Neuron (in vitro differentiated cells): ENCODE measurements around the gene RALA.

Source experiments
- H2AFZ ChIP-seq: one replicate; pipeline ENCODE4 v1.6.1; 2013; ENCODE audit warnings: low read depth, mild to moderate bottlenecking, inconsistent platforms, low read length, moderate library complexity
- H3K27me3 ChIP-seq: one replicate; pipeline ENCODE4 v1.6.1; 2013; ENCODE audit warnings: low read length; ENCODE audit not compliant: insufficient read depth
- H3K36me3 ChIP-seq: one replicate; pipeline ENCODE4 v1.6.1; 2013; ENCODE audit warnings: low read length; ENCODE audit not compliant: insufficient read depth
- H3K4me1 ChIP-seq: one replicate; pipeline ENCODE4 v1.6.1; 2013; ENCODE audit warnings: low read length; ENCODE audit not compliant: insufficient read depth
- H3K4me3 ChIP-seq: 2 replicates; pipeline ENCODE4 v1.5.1; 2013; ENCODE audit warnings: mild to moderate bottlenecking, low read length, moderate library complexity
- H3K9me3 ChIP-seq: one replicate; pipeline ENCODE4 v1.6.1; 2013; ENCODE audit warnings: low read length

Gene RALA

GRCh38 chr7:39603924-39604323 lies 19.4 kb upstream of the RALA start:
- Histone ChIP-seq H3K9me3 (no peaks in the 10 kb centered on the region), H3K36me3 (no peaks in the 10 kb centered on the region), H2AFZ (no peak overlapping the region)

GRCh38 chr7:39605087-39605486 lies 18.3 kb upstream of the RALA start:
- Histone ChIP-seq H3K4me1 (peaks cover 4% of the 10 kb centered on the region), H3K4me3 (no peak overlapping the region), H3K9me3 (no peaks in the 10 kb centered on the region), H3K27me3 (no peaks in the 10 kb centered on the region), H3K36me3 (no peaks in the 10 kb centered on the region), H2AFZ (no peak overlapping the region)

More at GRCh38 chr7:39603924-39604323, 19.4 kb upstream of the RALA start:
- Histone ChIP-seq H3K4me1 (peaks cover 4% of the 10 kb centered on the region), H3K27me3 (no peaks in the 10 kb centered on the region), H3K4me3 (no peak overlapping the region)

- Histone ChIP-seq H3K4me1 (peaks cover 4% of the 10 kb centered on the region), H3K27me3 (no peaks in the 10 kb centered on the region), H3K4me3 (no peak overlapping the region), H3K9me3 (no peaks in the 10 kb centered on the region), H3K36me3 (no peaks in the 10 kb centered on the region), H2AFZ (no peak overlapping the region)
Observed at GRCh38 chr7:39606352-39606751, 17.0 kb upstream of the RALA start.

GRCh38 chr7:39606941-39607340 lies 16.4 kb upstream of the RALA start:
- Histone ChIP-seq H3K36me3 (no peaks in the 10 kb centered on the region), H3K9me3 (no peaks in the 10 kb centered on the region), H3K4me1 (no peaks in the 10 kb centered on the region), H3K27me3 (no peaks in the 10 kb centered on the region), H3K4me3 (no peak overlapping the region), H2AFZ (no peak overlapping the region)

GRCh38 chr7:39607865-39608264 lies 15.5 kb upstream of the RALA start:
- H3K4me1 ChIP-seq, result no peaks in the 10 kb centered on the region
- no peaks in the 10 kb centered on the region for H3K9me3 ChIP-seq
- H2AFZ ChIP-seq, result no peak overlapping the region
- no peak overlapping the region for H3K4me3 ChIP-seq
- H3K27me3 ChIP-seq, result no peaks in the 10 kb centered on the region
- no peaks in the 10 kb centered on the region for H3K36me3 ChIP-seq

GRCh38 chr7:39608278-39608677 lies 15.1 kb upstream of the RALA start:
- Histone ChIP-seq H3K9me3 (no peaks in the 10 kb centered on the region), H2AFZ (no peak overlapping the region), H3K4me1 (no peaks in the 10 kb centered on the region), H3K36me3 (no peaks in the 10 kb centered on the region), H3K4me3 (no peak overlapping the region), H3K27me3 (no peaks in the 10 kb centered on the region)

GRCh38 chr7:39609113-39609934 lies 14.0 kb upstream of the RALA start:
- Histone ChIP-seq H3K27me3 (no peaks in the 10 kb centered on the region), H3K4me1 (no peaks in the 10 kb centered on the region), H3K9me3 (no peaks in the 10 kb centered on the region), H3K4me3 (no peak overlapping the region), H3K36me3 (no peaks in the 10 kb centered on the region), H2AFZ (no peak overlapping the region)

GRCh38 chr7:39609935-39610263 lies 13.5 kb upstream of the RALA start:
- Histone ChIP-seq H3K4me3 (no peak overlapping the region), H3K4me1 (no peaks in the 10 kb centered on the region), H3K27me3 (no peaks in the 10 kb centered on the region), H3K36me3 (no peaks in the 10 kb centered on the region), H3K9me3 (no peaks in the 10 kb centered on the region), H2AFZ (no peak overlapping the region)

- Histone ChIP-seq H3K4me1 (no peaks in the 10 kb centered on the region), H2AFZ (no peak overlapping the region), H3K9me3 (no peaks in the 10 kb centered on the region), H3K4me3 (no peak overlapping the region), H3K36me3 (no peaks in the 10 kb centered on the region), H3K27me3 (no peaks in the 10 kb centered on the region)
Observed at GRCh38 chr7:39613577-39613976, 9.8 kb upstream of the RALA start.

- H3K27me3 ChIP-seq, result no peaks in the 10 kb centered on the region
- H3K4me3 ChIP-seq, result no peak overlapping the region
- H3K36me3 ChIP-seq, result no peaks in the 10 kb centered on the region
- no peaks in the 10 kb centered on the region for H3K4me1 ChIP-seq
- no peaks in the 10 kb centered on the region for H3K9me3 ChIP-seq
- H2AFZ ChIP-seq, result no peak overlapping the region
Observed at GRCh38 chr7:39614299-39614698, 9.1 kb upstream of the RALA start.

GRCh38 chr7:39615350-39615975 lies 7.9 kb upstream of the RALA start:
- Histone ChIP-seq H3K9me3 (no peaks in the 10 kb centered on the region), H3K4me1 (no peaks in the 10 kb centered on the region), H3K4me3 (no peak overlapping the region), H2AFZ (no peak overlapping the region), H3K36me3 (no peaks in the 10 kb centered on the region), H3K27me3 (no peaks in the 10 kb centered on the region)

GRCh38 chr7:39616138-39616537 lies 7.2 kb upstream of the RALA start:
- H3K4me3 ChIP-seq, result no peak overlapping the region
- H3K36me3 ChIP-seq, result no peaks in the 10 kb centered on the region

GRCh38 chr7:39617005-39617404 lies 6.4 kb upstream of the RALA start:
- Histone ChIP-seq H2AFZ (no peak overlapping the region), H3K4me1 (peaks cover under 1% of the 10 kb centered on the region), H3K9me3 (no peaks in the 10 kb centered on the region), H3K4me3 (no peak overlapping the region), H3K27me3 (no peaks in the 10 kb centered on the region), H3K36me3 (no peaks in the 10 kb centered on the region)

More at GRCh38 chr7:39616138-39616537, 7.2 kb upstream of the RALA start:
- no peak overlapping the region for H2AFZ ChIP-seq
- H3K4me1 ChIP-seq, result no peaks in the 10 kb centered on the region
- H3K27me3 ChIP-seq, result no peaks in the 10 kb centered on the region
- no peaks in the 10 kb centered on the region for H3K9me3 ChIP-seq
